KOPT-K1 (cell line): ENCODE data around the gene SMIM33.

Experiments used
- H3K27ac ChIP-seq: fragments of 200-600 bp; sonication (generic); 2 replicates; pipeline ENCODE4 v1.5.1; 2016; ENCODE audit warnings: antibody characterized with exemption, mild to moderate bottlenecking, low read depth, low read length; ENCODE audit not compliant: poor library complexity, severe bottlenecking
- H3K36me3 ChIP-seq: fragments of 200-600 bp; sonication (generic); 2 replicates; pipeline ENCODE4 v1.5.1; 2017; ENCODE audit warnings: antibody characterized with exemption, mild to moderate bottlenecking, low read length, moderate library complexity; ENCODE audit not compliant: insufficient read depth
- H3K9me3 ChIP-seq: fragments of 200-600 bp; sonication (generic); 2 replicates; pipeline ENCODE4 v1.5.1; 2017; ENCODE audit warnings: antibody characterized with exemption, low read length, mild to moderate bottlenecking; ENCODE audit not compliant: insufficient read depth, poor library complexity, severe bottlenecking

SMIM33 gene

DNA sequence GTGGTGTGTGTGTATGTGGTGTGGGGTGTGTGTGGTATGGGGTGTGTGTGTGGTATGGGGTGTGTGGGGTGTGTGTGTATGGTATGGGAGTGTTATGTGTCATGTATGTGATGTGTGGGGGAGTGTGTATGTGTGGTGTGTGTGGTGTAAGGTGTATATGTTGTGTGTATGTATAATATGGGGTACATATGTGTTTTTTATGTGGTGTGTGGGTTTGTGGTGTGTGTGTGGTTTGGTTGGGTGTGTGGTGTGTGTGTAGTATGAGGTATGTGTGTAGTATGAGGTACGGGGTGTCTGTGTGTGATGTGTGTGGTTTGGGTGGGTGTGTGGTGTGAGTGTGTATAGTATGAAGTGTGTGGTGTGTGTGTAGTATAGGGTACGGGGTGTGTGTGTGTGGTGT lies 19.6 kb upstream of the SMIM33 start:
- no peaks in the 10 kb centered on the region for H3K36me3 ChIP-seq

DNA sequence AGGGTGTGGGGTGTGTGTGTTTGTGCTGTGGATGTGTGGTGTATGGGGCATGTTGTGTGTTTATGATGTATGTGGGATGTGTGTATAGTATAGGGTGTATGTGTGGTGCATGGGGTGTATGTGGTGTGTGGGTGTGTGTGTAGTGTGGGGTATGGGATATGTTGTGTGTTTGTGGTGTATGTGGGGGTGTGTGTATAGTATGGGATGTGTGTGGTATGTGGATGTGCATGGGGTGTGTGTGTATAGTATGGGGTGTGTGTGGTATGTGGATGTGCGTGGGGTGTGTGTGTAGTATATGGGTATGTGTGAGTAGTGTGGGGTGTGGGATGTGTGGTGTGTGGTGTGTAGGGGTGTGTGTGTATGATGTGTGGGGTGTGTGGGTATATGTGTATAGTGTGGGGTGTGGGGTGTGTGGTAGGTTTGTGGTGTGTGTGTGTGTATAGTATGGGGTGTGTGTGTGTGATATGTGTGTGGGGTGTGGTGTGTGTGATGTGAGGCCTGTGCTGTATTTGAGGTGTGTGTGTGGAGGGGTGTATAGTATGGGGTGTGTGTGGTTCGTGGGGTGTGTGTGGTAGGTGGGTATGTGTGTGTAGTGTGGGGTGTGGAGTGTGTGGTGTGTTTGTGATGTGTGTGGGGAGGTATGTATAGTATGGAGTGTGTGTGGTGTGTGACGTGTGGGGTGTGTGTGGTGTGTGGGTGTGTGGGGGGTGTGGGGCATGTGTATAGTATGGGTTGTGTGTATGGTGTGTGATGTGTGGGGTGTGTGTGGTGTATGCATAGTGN lies 18.7 kb upstream of the SMIM33 start:
- no peaks in the 10 kb centered on the region for H3K9me3 ChIP-seq
- no peak overlapping the region for H3K27ac ChIP-seq
- no peaks in the 10 kb centered on the region for H3K36me3 ChIP-seq

More for the DNA sequence above, 19.6 kb upstream of the SMIM33 start:
- Histone ChIP-seq H3K9me3 (no peaks in the 10 kb centered on the region), H3K27ac (no peak overlapping the region)

GRCh38 chr5:139453683-139454567 lies 16.9 kb upstream of the SMIM33 start:
- H3K9me3 ChIP-seq, result no peaks in the 10 kb centered on the region
- H3K36me3 ChIP-seq, result no peaks in the 10 kb centered on the region
- H3K27ac ChIP-seq, result no peak overlapping the region

- no peaks in the 10 kb centered on the region for H3K9me3 ChIP-seq
- no peaks in the 10 kb centered on the region for H3K36me3 ChIP-seq
- H3K27ac ChIP-seq, result no peak overlapping the region
Measured at GRCh38 chr5:139454568-139455290, 16.1 kb upstream of the SMIM33 start.

GRCh38 chr5:139456776-139457175 lies 14.0 kb upstream of the SMIM33 start:
- no peak overlapping the region for H3K27ac ChIP-seq
- H3K36me3 ChIP-seq, result no peaks in the 10 kb centered on the region

GRCh38 chr5:139457241-139457640 lies 13.6 kb upstream of the SMIM33 start:
- H3K27ac ChIP-seq, result no peak overlapping the region
- no peaks in the 10 kb centered on the region for H3K9me3 ChIP-seq
- H3K36me3 ChIP-seq, result no peaks in the 10 kb centered on the region

More at GRCh38 chr5:139456776-139457175, 14.0 kb upstream of the SMIM33 start:
- H3K9me3 ChIP-seq, result no peaks in the 10 kb centered on the region

DNA sequence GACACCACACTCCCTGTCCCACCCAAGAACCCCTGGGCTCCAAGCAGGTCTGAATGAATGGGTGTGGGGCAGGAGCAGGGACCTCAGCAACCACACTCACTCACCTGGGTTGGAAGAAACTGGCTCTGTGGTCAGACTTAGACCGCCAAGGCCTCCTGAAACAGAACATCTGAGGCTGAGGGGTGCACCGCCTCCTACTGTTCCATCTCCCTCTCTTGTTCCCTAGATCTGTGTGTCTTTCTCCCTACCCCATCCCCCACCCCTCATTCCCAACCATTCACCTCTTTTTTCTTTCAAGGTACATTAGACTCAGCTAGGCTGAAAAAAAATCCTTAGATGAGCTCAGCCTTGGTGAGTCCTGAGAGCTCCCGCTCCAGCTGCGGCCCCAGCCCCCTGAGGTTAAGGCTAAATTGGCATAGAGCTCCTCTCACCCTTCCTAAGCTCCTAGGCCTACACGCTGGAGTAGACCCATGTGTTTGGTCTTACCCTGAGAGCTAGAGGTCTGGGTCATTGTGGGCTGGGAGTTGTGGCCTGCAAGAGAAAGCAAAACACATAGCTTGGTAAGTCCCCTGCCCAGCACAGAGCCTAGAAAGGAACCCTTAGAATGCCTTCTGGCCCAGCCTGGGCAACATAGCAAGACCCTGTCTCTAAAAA lies 13.0 kb upstream of the SMIM33 start:
- no peaks in the 10 kb centered on the region for H3K9me3 ChIP-seq
- peak overlapping the region; percentile 71 for H3K27ac ChIP-seq
- H3K36me3 ChIP-seq, result no peaks in the 10 kb centered on the region

DNA sequence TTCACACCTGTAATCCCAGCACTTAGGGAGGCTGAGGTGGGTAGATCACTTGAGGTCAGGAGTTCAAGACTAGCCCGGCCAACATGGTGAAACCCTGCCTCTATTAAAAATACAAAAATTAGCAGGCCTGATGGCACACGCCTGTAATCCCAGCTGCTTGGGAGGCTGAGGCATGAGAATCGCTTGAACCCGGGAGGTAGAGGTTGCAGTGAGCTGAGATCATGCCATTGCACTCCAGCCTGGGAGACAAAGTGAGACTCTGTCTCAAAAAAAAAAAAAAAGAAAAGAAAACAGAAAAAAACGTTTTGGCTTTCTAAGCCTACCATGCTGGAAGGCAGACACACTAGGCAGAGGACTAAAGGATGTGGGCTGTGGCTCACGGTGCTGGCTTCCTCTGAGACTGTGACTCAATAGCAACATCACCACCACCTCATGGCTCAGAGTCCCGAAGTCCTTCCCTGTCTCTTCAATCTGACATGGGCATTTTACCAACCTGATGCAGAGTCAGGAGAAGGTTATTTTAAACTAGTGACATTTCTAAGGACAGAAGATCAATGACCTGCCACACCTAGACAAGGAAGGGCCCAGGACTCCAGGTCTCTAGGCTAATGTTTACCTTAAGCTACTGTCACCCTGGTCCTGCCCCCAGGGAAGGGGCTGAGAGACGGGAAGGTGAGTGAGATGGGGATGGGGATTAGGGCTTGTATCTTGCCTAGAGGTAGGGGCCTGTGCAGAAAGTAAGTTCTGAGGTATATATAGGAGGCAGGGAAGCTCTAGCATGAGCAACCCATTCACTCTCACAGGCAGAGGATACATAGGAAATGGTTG lies 12.0 kb upstream of the SMIM33 start:
- no peaks in the 10 kb centered on the region for H3K9me3 ChIP-seq
- H3K36me3 ChIP-seq, result no peaks in the 10 kb centered on the region
- peak overlapping the region; percentile 71 for H3K27ac ChIP-seq

- Histone ChIP-seq H3K27ac (peak overlapping the region; percentile 71), H3K36me3 (no peaks in the 10 kb centered on the region), H3K9me3 (no peaks in the 10 kb centered on the region)
Measured at GRCh38 chr5:139459451-139459934, 11.3 kb upstream of the SMIM33 start.

DNA sequence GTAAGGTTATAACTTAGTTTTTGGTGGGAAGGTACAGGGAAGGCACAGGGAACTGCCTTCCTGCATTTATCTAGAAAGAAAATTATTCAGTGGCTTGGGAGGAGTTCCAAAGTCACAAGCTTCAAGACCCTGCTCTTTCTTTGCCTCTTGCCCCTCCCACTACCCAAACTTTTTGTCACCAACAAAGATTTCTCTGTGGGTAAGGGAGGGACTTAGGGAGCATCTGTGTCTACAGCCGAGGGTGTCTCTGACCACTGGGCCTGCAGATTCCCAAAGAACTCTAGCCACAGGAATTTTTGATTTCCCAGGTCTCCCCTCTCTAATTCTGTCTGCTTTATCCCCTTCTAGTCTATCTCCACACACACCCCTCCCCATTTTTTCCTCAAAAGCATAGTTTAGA lies 10.3 kb upstream of the SMIM33 start:
- H3K9me3 ChIP-seq, result no peaks in the 10 kb centered on the region
- no peaks in the 10 kb centered on the region for H3K36me3 ChIP-seq
- no peak overlapping the region for H3K27ac ChIP-seq

DNA sequence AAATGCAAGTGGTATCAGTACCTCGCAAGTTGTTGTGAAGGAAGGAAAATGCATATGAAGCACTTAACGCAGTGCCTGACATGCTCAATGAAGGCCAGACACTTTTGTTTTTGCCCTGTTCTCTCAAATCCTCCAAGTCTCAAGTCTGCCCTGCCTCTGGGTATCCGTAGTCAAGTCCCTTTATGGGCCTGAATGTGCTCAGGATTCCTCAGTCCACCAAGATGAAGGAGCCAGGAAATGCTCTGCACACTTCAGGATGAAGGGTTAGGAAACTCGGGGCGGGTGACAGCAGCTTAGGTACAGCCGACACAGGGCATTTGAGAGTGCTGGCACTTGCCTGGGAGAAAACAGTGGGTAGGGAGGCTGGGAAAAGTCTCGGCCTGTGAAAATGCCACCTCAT lies 9.6 kb upstream of the SMIM33 start:
- Histone ChIP-seq H3K36me3 (no peaks in the 10 kb centered on the region), H3K27ac (no peak overlapping the region), H3K9me3 (no peaks in the 10 kb centered on the region)

DNA sequence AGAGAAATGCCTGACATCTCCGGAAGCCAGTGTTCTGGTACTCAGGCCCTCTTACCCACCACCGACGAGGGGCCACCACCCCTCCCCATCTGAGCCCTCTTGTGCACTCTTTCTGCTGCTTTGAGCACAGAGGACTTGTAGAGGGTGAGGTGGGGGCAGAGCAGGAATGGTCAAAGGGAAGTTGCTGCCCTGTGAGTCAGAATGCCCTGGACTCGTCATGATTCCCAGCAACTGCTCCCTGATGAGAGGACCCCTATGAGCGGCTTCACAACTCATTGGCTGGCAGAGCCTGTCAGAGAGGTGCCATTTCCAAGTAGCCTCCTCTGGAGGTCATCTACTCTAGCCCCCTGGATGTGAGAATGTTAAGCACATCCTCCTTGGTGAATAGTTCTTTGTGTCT lies 9.1 kb upstream of the SMIM33 start:
- no peaks in the 10 kb centered on the region for H3K36me3 ChIP-seq
- H3K9me3 ChIP-seq, result no peaks in the 10 kb centered on the region
- H3K27ac ChIP-seq, result no peak overlapping the region

GRCh38 chr5:139462586-139463276 lies 8.1 kb upstream of the SMIM33 start, which contains the start of gene ECSCR:
TSS of gene ECSCR (minus strand) at chr5:139462743. CDS start at chr5:139462670, 73 bp downstream.
- Histone ChIP-seq H3K27ac (no peak within 1 kb of the TSS), H3K36me3 (no peaks in the 10 kb centered on the region), H3K9me3 (no peaks in the 10 kb centered on the region)
